A549 (cell line): ENCODE results near the gene TLE1.

ENCODE experiments used
- CTCF ChIP-seq: fragments of >200 bp; sonication (Bioruptor Twin); formaldehyde crosslinking; IDR thresholded peaks from 3 replicates; pipeline ENCODE4 v1.5.1; 2016
- REST ChIP-seq: fragments of 200-600 bp; sonication (generic); IDR thresholded peaks from 2 replicates; pipeline ENCODE4 v1.6.1; 2016; ENCODE audit warnings: antibody characterized with exemption, mild to moderate bottlenecking, moderate library complexity
- RFX5 ChIP-seq: fragments of 450-650 bp; IDR thresholded peaks from 2 replicates; pipeline ENCODE4 v1.7.1; 2014; ENCODE audit warnings: antibody characterized with exemption, mild to moderate bottlenecking, moderate library complexity

- TF ChIP-seq CTCF = no peak
- no peak for TF ChIP-seq REST
- TF ChIP-seq RFX5 = no peak
Measured at GRCh38 chr9:81649475-81650240, 39.7 kb downstream of the TLE1 start.
